Right forelimb (tissue), 1 donor: ENCODE data around the gene BRD3OS.

ENCODE experiments used
- DNase-seq: peaks from one replicate; pipeline ENCODE4 v3.0.0-alpha.2; 2018

The BRD3OS gene

GRCh38 chr9:134053941-134054761 lies 28.9 kb downstream of the BRD3OS start:
- peak; percentile 39 for DNase-seq

GRCh38 chr9:134054891-134055811 lies 29.9 kb downstream of the BRD3OS start:
- peak; percentile 30 for DNase-seq

- peak; percentile 81 for DNase-seq
Measured at GRCh38 chr9:134055981-134056461, 30.7 kb downstream of the BRD3OS start.

- no peak for DNase-seq
Measured at GRCh38 chr9:134056483-134057306, 31.4 kb downstream of the BRD3OS start.

- no peak for DNase-seq
Measured at GRCh38 chr9:134057307-134057657, 32.0 kb downstream of the BRD3OS start.

- no peak for DNase-seq
Measured at GRCh38 chr9:134057751-134058701, 32.7 kb downstream of the BRD3OS start.

GRCh38 chr9:134058716-134059115 lies 33.4 kb downstream of the BRD3OS start:
- no peak for DNase-seq

- DNase-seq: no peak
Measured at GRCh38 chr9:134059188-134059641, 33.9 kb downstream of the BRD3OS start.

- DNase-seq: no peak
Measured at GRCh38 chr9:134059661-134060395, 34.5 kb downstream of the BRD3OS start.

GRCh38 chr9:134060546-134060945 lies 35.3 kb downstream of the BRD3OS start:
- DNase-seq: no peak

- DNase-seq: no peak
Measured at GRCh38 chr9:134061019-134061687, 35.9 kb downstream of the BRD3OS start.

- DNase-seq: no peak
Measured at GRCh38 chr9:134061688-134062371, 36.5 kb downstream of the BRD3OS start.

GRCh38 chr9:134062461-134063087 lies 37.3 kb downstream of the BRD3OS start:
- no peak for DNase-seq

GRCh38 chr9:134063088-134063570 lies 37.8 kb downstream of the BRD3OS start:
- DNase-seq: no peak

- DNase-seq: no peak
Measured at GRCh38 chr9:134063571-134064450, 38.5 kb downstream of the BRD3OS start.

GRCh38 chr9:134064711-134065110 lies 39.4 kb downstream of the BRD3OS start:
- no peak for DNase-seq

- no peak for DNase-seq
Measured at GRCh38 chr9:134065612-134066419, 40.5 kb downstream of the BRD3OS start.
